ENCODE measurements around the gene EML4.

Gene EML4

DNA sequence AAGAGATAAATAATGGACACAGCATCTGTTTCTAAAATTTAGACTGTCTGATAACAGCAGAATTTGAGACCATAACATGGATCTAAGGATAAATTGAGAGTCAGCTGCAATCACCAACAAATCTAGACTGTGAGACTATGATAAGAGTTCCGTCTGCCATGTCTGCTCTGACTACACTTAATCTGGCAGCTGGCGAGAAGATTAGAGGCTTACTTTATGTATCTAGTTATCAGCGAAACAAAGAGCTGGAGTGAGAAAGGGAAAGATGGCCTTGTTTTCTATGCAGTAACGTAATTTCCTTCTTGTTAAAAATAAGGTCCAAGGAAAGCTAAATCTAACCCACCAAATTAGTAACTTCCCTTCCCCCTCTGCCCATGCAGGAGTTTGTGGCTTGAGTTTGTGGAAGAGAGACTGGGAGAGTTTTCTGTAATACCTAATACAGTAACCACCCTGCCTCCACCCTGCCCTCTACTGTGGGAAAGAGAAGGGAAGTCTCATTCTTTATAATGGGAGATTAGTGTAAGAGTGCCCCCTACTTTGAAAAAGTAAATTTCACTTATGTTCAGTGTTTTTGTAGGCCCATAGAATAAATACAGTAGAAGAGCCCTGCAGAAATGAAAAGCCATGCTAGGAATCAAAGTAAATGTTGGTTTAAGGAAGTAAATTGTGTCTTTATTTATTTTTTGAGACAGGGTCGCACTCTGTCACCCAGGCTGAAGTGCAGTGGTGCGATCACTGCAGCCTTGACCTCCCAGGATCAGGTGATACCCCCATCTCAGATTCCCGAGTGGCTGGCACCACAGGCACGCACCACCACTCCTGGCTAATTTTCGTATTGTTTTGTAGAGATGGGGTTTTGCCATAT, 27.5 kb downstream of the EML4 start:
- peak; percentile 38 for DNase-seq

DNA sequence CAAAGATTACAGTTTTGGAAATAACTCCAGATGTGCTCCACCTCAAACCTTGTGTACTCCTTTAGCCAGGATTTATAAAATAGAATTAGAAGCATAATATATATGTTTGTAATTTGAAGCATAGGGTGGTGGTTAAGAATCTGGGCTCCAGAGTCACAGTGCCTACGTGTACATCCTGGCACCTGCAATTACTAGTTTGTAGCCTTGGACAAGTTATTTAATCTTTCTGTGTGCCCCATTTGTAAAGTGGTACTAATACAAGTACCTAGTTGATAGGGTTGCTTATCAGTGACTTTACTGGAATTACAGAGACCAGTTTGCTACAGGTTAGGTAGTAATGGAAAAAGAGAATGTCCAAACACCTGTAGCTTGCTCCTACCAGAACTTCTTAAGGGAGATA, 28.6 kb downstream of the EML4 start:
- no peak for DNase-seq

DNA sequence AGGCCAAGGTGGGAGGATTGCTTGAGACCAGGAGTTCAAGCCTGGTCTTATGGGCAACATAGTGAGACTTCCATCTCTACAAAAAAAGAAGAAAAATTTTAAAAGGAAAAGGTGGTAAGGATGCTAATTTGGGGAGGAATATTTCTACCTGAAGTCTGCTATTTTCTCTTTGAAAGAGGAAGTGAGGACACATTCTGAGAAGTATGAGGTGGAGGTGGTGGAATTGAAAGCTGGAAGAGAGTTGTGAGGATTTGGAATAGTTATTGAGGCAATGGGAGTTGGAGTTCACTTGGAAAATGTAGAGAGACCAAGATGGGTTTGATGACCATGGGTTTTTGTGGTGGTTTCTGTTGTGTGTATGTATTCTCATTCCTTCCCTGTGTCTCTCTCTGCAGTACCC, 29.3 kb downstream of the EML4 start:
- no peak for DNase-seq

DNA sequence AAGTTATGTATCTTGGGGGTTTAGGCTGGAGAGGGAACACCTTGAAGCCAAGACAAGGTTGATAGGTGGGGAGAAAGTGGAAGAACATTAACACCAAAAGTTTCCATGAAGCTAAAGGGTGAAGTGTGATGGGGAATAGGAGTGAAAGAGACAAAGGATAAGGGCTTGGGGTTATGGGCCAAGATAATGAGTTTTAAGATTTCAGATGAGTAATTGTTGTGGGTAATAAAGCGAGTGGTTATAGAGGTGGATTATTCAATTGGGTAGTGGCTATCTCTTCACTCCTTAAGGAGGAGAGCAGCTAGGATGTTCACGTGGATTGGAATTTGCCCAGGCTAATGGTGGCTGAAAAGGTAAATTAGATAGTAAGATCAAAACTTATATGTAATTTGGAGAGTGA, 29.8 kb downstream of the EML4 start:
- no peak for DNase-seq

DNA sequence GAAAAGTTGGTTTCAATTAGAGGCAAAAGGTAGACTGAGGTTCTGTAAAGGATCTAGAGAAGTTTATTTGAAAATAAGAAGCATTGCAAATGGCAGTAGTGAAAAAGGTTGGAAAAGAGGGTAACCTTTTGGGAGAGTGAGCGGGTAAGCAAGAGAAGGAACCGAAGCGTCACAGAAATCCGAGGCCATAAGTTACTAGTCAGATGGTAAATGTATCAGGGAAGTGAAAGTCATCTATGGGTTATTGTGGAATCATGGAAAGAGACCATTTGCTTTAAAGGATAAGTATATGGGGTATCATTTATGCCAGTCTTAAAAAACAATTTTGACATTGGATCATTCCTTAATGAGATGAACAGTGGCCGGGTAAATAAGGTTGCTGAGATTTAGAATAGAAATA, 30.5 kb downstream of the EML4 start:
- DNase-seq: no peak

DNA sequence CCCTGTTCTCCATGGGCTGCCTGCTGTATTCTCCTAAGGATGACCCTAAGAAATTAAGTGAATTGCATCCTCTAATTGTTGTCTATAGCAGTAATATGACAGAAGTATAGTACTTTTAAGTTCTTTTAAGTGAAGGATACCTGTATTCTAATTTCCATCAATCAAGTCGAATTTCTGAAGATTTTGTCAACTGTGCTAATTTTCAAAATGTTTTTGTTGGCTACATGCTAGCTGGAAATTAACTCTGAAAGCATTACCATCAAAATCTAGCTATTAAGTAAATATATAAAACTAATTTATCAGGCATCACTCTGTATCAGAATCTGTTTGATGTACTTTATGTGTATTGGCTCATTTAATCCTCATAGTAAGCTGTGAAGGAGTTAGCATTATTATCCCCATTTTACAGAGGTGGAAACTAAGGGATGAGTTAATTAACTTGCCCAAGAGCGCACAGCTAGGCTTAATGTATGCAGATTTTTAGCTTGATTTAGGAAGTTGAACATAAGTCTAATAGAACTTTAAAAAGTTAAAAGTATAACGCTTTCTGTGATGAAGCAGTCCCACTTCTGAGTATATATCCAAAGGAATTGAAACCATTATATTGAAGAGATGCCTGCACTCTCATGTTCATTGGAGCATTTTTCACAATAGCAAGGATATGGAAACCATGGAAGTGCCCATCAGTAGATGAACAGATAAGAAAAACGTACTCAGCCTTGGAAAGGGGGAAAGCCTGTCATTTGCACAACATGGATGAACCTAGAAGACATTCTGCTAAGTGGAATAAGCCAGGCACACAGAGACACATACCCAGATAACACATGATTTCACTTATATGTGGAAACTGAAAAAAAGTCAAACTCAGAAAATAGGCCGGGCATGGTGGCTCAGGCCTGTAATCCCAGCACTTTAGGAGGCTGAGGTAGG, 32.0 kb downstream of the EML4 start:
- no peak for DNase-seq

DNA sequence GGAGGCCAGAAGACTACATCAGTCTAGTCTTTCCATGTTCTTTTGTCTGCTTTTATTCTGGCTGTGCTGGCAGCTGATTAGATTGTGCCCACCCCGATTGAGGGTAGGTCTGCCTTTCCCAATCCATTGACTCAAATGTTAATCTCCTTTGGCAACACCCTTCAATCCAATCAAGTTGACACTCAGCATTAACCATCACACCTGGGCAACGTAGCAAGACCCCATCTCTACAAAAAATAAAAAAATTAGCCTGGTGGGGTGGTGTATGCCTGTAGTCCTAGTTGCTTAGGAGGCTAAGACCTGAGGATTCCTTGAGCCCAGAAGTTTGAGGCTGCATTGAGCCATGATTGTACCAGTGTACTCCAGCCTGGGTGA, 33.5 kb downstream of the EML4 start:
- DNase-seq: no peak

DNA sequence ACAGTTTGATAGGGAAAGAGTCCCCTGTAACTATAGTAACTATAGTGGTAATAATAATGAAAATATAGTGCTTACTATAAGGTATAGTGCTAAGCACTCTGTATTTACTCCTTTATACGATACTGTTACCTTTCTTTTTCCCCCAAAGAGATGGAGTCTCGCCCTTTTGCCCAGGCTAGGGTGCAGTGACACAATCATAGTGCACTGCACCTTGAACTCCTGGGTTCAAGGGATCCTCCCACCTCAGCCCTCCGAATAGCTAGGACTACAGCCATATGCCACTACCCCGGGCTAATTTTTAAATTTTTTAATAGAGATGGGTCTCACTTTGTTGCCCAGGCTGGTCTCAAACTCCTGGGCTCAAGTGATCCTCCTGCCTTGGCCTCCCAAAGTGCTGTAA, 34.6 kb downstream of the EML4 start:
- no peak for DNase-seq

DNA sequence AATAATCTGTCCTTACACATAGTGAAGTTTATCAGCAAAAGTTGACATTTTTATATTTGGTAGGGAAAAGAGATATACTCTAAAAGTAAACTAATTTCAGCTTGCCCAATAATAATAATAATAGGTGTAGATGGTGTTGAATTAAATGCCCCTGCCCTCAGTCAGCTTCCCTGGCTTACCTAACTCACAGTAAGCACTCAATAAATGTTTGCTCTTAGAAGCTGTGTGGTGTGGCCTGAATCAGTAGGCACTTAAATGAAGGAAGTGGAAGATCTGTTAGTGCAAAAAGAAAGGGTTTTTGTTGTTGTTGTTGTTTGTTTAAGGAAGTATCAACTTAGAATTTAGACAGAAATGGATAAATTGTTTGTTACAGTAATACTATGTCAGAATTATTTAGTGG, 36.2 kb downstream of the EML4 start:
- no peak for DNase-seq

DNA sequence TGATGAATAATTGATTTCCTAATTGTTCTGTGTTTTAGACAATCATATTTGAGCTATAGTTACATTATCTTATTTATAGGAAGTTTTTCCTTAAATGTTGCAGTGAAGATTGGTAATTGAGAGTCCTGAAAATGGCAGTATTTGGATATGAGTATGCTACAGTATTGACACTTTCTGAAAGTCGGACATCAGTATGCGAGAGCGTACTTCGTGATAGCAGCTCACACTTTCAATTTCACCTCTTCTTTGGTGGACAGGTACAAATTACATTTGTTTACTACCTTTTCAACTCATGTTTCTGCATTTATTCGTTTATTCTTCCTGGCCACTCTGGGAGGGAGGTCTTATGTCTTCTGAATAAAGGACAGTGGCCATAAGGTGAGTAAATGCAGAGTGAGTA, 38.7 kb downstream of the EML4 start:
- no peak for DNase-seq

DNA sequence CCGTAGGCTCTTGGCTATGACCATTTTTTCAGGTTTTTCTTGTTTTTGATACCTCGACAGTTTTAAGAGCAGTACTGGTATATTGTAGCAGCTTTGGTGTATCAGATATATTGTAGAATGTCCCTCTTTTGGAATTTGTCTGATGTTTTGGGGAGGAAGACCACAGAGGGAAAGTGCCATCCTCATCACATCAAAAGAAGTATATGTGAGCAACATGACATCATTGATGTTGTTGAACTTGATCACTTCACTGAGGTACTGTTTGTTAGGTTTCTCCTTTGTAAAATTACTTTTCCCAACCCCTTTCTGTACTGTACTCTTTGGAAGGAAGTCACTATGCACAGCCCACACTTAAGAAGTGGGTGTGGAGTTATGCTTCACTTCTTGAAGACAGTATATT, 41.0 kb downstream of the EML4 start:
- no peak for DNase-seq

DNA sequence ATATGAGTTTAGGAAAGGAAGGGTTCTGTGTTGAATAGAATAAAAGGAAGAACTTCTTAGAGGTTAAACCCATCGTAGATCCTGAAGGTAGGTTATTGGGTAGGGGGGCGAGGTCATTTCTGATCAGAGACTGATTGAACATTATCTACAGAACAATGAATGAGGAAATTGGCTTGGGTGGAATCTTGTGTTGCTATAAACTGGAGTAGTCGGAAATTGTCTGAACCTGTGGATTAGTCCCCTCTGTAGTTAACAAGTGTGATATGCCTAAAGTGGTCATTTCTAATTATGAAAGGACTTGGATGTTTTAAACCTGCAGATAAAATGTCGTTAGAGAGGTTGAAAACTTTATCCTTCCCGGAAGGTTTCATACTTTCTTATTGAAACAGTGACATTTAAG, 42.1 kb downstream of the EML4 start:
- no peak for DNase-seq

DNA sequence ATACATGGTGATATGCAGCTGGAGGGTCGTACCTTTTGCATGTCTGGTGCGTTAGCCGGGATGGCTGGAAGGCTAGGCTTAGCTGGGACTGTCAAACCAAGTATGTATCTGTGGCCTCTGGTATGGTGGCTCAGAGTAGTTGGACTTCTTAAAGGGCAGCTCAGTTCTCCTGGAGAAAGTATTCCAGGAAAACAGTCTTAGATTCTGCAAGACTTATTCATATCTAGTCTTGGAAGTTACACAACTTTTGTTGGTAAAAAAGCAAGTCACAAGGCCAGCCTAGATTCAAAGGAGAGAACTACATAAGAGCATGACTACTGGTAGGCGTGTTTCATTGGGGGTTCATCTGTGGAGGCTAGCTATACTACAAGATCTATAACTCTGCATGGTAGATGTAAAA, 45.5 kb downstream of the EML4 start:
- no peak for DNase-seq

DNA sequence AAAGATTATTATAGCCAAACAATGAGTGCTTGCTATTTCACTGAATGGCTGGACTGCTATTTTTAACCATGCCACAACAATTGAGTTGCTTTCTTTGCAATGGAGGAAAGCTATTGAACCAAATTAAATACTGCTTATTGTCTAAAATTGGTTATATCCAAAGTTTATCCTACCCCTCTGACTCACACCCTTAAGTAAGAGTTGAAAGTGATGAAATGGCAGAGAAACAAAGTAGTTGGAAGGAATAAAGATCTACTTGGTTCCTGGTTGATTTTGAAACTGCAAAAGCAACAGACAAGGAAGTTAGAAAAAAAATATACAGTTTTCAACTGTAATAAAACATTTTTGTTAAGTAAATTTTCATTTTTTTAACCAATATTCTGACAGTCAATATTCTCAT, 47.5 kb downstream of the EML4 start:
- no peak for DNase-seq

DNA sequence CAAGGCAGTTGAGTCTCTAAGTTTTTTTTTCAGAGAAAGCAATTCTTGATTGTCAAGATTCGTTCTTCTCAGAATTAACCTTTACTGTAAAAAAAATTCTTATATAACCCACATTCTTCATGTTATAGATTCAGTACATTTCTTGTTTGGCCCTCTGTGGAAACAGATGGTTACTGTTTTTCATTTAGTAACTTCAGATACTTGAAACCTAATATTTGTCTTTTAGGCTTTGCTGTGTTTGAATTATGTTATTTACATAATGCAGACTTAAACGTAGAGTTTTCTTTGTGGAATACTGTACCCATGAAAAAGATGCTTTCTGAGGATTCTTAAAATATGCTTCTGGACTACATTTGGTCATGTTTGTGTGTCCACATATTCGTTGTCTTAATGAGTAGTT, 48.2 kb downstream of the EML4 start:
- no peak for DNase-seq

DNA sequence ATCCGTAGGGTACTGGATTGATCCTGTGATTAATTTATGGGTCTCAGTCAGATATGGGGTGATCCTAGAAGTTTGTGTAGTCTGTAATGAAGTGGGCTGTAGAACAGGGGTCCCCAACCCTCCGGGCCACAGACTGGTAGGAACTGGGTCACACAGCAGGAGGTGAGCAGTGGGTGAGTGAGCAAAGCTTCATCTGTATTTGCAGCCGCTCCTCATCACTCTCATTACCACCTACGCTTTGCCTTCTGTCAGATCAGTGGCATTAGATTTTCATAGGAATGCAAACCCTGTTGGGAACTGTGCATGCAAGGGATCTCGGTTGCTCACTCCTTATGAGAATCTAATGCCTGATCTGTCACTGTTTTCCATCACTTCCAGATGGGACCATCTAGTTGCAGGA, 48.8 kb downstream of the EML4 start:
- DNase-seq: no peak

DNA sequence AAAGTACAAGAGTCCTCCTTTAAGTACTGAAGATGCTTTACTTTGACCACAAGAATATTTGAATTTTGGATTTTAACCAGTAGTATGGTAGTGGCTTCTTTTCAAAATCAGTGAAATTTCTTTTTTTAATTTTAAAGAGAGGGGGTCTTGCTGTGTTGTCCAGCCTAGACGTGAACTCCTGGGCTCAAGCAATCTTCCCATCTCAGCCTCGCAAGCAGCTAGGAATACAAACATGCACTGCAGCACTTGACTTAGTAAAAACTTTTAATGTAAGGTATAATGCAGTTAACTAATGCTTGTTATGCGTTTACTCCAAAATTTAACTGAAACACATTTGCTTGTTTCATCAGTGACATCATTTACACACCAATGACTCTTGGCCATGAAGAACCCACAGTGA, 49.6 kb downstream of the EML4 start:
- DNase-seq: no peak

DNA sequence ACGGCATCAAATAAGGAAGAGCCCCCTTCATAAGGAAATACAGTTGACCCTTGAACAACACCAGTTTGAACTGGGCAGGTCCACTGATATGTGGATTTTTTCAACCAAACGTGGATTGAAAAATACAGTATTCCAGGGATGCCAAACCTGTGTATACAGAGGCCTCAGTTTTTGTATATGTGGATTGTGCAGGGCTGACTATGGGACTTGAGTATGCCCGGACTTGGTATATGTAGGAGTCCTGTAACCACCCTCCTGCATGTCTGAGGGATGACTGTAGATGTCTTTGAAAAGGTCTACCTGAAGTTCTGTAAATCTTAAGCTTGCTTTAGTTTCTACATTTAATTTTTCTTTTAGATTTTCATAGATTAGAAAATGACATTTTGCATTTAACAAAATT, 50.0 kb downstream of the EML4 start:
- DNase-seq: no peak

DNA sequence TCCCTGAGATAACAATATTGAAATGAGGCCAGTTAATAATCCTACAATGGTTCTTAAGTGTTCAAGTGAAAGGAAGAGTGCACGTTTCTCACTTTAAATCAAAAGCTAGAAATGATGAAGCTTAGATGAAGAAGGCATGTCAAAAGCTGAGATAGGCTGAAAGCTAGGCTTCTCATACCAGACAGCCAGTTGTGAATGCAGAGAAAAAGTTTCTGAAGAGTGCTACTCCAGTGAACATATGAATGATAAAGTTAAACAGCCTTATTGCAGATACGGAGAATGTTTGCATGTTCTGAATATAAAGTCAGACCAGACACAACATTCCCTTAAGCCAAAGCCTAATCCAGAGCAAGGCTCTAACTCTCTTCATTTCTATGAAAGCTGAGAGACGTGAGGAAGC, 51.4 kb downstream of the EML4 start:
- DNase-seq: no peak

DNA sequence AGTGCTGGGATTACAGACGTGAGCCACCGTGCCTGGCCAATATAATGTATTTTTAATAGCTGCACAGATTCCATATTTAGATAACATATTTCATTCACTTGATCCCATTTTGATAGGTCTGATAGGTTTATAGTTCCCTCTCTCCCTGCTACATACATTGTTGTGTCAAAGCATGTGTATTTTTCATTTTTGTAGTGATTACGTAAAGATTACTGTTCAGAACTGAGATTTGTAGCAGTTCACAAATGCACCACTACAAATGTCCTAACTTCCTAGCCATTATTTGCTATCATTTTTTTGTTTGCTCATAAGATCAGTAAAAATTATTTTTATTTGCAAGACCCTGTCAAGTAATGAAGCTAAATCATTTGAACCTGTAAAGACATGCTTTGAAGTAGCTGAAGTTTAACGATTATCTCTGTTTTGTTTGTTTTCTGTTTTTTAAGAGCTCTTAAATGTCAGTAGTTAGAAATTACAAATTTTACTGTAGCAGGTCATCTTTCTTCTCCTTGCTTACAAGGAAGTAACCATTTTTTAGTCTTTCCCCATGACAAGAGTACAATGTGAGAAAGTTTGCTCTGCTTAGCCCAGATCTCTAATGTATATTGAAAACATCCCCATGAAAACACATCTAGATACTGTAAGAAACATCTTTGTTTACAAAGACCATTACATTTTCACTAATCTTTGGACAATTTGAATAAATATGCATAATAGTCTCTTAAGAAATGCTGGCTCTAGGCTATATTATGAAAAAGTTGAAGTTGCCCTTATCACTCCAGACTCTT, 54.1 kb downstream of the EML4 start:
- no peak for DNase-seq

DNA sequence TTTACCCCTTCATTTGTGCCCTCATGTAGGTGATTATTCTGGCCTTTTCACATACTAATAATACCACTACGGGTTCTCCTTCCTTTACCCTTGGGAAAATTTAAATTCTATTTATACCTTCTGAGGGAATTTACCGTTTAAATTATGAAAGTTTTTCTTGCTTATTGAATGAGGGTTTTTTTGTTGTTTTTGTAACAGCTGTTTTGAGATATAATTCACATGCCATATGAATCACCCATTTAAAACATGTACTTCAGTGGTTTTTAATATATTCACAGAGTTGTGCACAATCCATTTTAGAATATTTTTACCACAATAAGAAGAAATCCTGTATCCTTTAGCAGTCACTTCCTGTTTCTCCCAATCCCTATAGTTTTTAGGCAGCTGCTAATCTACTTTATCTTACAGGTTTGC, 54.7 kb downstream of the EML4 start:
- no peak for DNase-seq

DNA sequence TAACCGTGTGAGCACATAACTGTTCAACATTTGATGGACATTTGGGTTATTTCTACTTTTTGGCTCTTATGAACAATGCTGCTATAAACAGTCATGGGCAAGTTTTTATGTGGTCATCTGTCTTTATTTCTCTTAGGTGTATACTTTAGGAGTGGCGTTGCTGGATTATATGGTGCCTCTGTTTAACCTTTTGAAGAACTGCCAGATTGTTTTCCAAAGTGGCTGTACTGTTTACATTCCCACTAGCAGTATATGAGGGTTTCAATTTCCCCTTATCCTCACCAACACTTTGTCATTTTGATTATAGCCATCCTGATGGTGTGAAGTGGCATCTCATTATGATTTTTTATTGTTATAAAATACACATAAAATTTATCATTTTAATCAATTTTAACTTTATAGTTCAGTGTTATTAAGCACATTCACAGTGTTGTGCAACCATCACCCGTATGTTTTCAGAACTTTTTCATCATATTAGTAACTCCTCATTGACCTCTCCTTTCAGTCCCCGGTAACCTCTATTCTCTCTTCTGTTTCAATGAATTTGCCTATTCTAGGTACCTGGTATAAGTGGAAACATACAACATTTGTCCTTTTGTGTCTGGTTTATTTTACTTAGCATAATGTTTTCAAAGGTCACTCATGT, 55.4 kb downstream of the EML4 start:
- no peak for DNase-seq

DNA sequence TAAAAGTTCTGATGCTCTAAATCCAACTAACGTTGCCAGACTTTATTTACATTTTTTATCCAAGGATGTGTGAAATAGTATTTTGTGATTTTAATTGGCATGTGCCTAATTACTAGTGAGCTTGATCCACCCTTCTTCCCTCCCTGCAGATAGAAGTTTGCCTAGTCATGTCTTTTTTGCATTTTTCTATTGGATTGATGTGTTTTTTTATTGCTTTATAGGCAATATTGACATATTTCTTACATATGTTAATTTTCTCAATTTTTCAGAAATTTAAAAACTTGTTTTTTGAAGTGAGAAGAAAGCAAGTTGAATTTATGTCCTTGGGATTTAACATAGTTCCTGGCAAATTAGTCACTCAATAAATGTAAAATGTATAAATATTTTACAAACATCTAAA, 56.4 kb downstream of the EML4 start:
- no peak for DNase-seq
